Erythroblast (primary cell): ENCODE measurements around the gene MISP3.

Source experiments
- GATA1 ChIP-seq: IDR thresholded peaks from 2 replicates; pipeline ENCODE4 v1.6.1; 2011; ENCODE audit warnings: low read depth, mild to moderate bottlenecking, control low read depth, low read length, moderate library complexity
- POLR2A ChIP-seq: IDR thresholded peaks from 2 replicates; pipeline ENCODE4 v1.6.1; 2011; ENCODE audit warnings: mild to moderate bottlenecking, low read length

GRCh38 chr19:14054721-14055120, 17.9 kb upstream of the MISP3 start:
- TF ChIP-seq POLR2A = no peak
- no peak for TF ChIP-seq GATA1
